Measurements from ENCODE around the gene FADS6. TPM values are rescaled to one million over a fixed set of nuclear protein-coding genes. Genes with fewer than 3 reads are reported as not detected.

The FADS6 gene
- polyA plus RNA-seq, 1 donor (not counting 4 experiments of a cell fraction or from before 2014, with no cell fraction given), result 0.07 TPM

DNA sequence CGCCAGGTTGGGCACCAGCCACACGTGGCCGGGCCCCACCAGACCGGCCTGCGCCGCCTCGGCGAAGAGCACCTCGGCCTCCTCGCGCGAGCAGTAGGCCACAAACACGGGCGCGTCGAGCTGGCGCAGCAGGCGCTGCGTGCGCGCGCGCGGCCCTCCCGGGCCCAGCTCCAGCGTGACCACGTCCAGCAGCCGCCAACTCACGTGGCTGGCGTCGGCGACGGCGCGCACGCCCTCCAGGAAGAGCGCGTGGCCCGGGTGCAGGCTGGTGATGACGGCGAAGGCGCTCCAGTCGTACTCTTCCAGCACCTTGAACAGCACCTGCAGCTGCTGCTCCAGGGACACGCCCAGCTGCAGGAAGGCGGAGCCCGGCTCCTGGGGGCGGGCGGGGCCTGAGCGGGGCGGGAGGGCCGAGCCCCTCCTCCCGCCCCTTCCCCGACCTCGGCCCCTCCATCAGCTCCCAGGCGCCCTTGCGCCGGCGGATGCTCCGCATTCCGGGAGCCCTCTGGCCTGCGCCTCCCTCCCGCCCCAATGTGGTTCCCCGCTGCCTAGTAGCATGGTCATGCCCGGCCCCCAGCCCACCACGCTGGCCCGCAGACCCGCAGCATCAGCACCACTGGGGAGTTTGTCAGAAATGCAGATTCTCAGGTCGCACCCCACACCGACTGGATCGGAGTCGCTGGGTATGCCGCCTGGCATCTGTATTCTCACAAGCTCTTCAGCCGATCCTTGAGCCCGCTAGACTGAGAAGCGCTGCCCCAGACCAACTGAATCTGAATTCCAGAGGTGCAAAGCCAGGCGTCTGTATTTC is 41.0 kb downstream of the FADS6 start:
- TF ChIP-seq, protein P1, sequence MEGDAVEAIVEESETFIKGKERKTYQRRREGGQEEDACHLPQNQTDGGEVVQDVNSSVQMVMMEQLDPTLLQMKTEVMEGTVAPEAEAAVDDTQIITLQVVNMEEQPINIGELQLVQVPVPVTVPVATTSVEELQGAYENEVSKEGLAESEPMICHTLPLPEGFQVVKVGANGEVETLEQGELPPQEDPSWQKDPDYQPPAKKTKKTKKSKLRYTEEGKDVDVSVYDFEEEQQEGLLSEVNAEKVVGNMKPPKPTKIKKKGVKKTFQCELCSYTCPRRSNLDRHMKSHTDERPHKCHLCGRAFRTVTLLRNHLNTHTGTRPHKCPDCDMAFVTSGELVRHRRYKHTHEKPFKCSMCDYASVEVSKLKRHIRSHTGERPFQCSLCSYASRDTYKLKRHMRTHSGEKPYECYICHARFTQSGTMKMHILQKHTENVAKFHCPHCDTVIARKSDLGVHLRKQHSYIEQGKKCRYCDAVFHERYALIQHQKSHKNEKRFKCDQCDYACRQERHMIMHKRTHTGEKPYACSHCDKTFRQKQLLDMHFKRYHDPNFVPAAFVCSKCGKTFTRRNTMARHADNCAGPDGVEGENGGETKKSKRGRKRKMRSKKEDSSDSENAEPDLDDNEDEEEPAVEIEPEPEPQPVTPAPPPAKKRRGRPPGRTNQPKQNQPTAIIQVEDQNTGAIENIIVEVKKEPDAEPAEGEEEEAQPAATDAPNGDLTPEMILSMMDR (optimal IDR thresholded peaks at IDR 0.05 in 1 of 3, IDR thresholded peaks at IDR 0.05 in 1 of 3, conservative IDR thresholded peaks at IDR 0.05 in 1 of 3; ENCODE audit: extremely low read depth in 1 of 3, insufficient read depth in 2 of 3, low read length in 3 of 3), result no peak
- peak; percentile 27 for TF ChIP-seq EZH2 (IDR thresholded peaks at IDR 0.05; ENCODE audit: low read length)
- Histone ChIP-seq H4K20me1 (ENCODE audit: control insufficient read depth, extremely low read depth, insufficient read depth, low read length) (no peaks in the 10 kb centered on the region), H3K36me3 (ENCODE audit: control insufficient read depth in 2 of 2, extremely low read depth in 1 of 2, insufficient read depth in 2 of 2, low read length in 2 of 2) (no peaks in the 10 kb centered on the region), H2AFZ (ENCODE audit: control insufficient read depth, low read length) (no peak overlapping the region), H3K79me2 (ENCODE audit: control insufficient read depth, insufficient read depth, low read length) (no peaks in the 10 kb centered on the region), H3K4me1 (ENCODE audit: control insufficient read depth, extremely low read depth, insufficient read depth, low read length) (no peaks in the 10 kb centered on the region), H3K9me1 (ENCODE audit: control insufficient read depth, extremely low read depth, insufficient read depth, low read length) (no peaks in the 10 kb centered on the region), H3K4me3 (ENCODE audit: control insufficient read depth in 2 of 3, extremely low read depth in 1 of 3, insufficient read depth in 2 of 3, low read depth in 1 of 3, low read length in 3 of 3) (no peak overlapping the region), H3K9ac (ENCODE audit: control insufficient read depth, extremely low read depth, insufficient read depth, low read length) (no peak overlapping the region), H3K27ac (ENCODE audit: control insufficient read depth, insufficient read depth, low read length) (no peak overlapping the region), H3K27me3 (ENCODE audit: control insufficient read depth, extremely low read depth, insufficient read depth, low read length) (peaks cover 63% of the 10 kb centered on the region), H3K4me2 (ENCODE audit: control insufficient read depth, extremely low read depth, insufficient read depth, low read depth, low read length) (peak overlapping the region; percentile 27), H3K9me3 (ENCODE audit: control insufficient read depth, low read depth, low read length) (no peaks in the 10 kb centered on the region)
- no peak for FAIRE-seq
- dilution Hi-C loops (cut with MboI; ENCODE audit: extremely low pct_ligation_motif_present, low sequenced_read_pairs), result no loop called here
- DNase-seq (ENCODE audit: low read depth, low spot score), result peak; percentile 17

DNA sequence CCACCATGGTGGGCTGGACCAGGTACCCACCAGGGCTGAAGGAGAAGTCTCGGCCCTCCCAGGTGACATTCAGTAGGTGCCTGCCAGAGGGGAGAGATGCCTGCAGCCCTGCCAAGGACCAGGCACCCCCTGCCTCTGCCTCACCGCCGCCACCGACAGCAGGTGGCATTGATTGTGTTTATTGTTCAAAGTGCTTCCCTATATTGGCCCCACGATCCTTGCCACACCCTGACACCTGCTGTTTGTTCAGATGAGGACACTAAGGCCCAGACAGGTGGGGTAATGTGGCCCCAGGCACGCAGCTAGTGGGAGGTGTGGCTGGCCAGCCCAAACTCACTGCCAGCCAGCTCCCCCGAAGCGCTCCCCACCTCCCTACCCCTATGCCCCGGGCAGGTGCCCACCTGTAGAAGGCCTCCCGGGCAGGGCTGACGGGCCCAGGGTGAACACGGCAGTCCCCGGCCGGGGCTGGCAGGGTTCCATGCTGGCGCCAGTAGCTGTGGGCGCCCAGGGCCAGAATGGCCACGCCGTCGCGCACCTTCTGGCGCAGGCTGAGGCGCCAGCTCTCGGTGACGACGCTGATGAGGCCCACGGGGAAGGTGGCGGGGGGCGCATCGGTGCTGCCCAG is 41.7 kb downstream of the FADS6 start:
- Histone ChIP-seq H3K79me2 (ENCODE audit: control insufficient read depth, insufficient read depth, low read length) (no peaks in the 10 kb centered on the region), H3K4me3 (ENCODE audit: control insufficient read depth in 2 of 3, extremely low read depth in 1 of 3, insufficient read depth in 2 of 3, low read depth in 1 of 3, low read length in 3 of 3) (no peak overlapping the region), H3K9me1 (ENCODE audit: control insufficient read depth, extremely low read depth, insufficient read depth, low read length) (no peaks in the 10 kb centered on the region), H3K9me3 (ENCODE audit: control insufficient read depth, low read depth, low read length) (no peaks in the 10 kb centered on the region), H3K4me2 (ENCODE audit: control insufficient read depth, extremely low read depth, insufficient read depth, low read depth, low read length) (no peak overlapping the region), H4K20me1 (ENCODE audit: control insufficient read depth, extremely low read depth, insufficient read depth, low read length) (no peaks in the 10 kb centered on the region), H3K36me3 (ENCODE audit: control insufficient read depth in 2 of 2, extremely low read depth in 1 of 2, insufficient read depth in 2 of 2, low read length in 2 of 2) (no peaks in the 10 kb centered on the region), H3K27me3 (ENCODE audit: control insufficient read depth, extremely low read depth, insufficient read depth, low read length) (peaks cover 57% of the 10 kb centered on the region), H3K9ac (ENCODE audit: control insufficient read depth, extremely low read depth, insufficient read depth, low read length) (no peak overlapping the region), H3K27ac (ENCODE audit: control insufficient read depth, insufficient read depth, low read length) (no peak overlapping the region), H2AFZ (ENCODE audit: control insufficient read depth, low read length) (no peak overlapping the region), H3K4me1 (ENCODE audit: control insufficient read depth, extremely low read depth, insufficient read depth, low read length) (no peaks in the 10 kb centered on the region)
- DNase-seq (ENCODE audit: low read depth, low spot score) (no peak), FAIRE-seq (no peak)
- dilution Hi-C loops (cut with MboI; ENCODE audit: extremely low pct_ligation_motif_present, low sequenced_read_pairs), result no loop called here
- no peak for TF ChIP-seq EZH2 (IDR thresholded peaks at IDR 0.05; ENCODE audit: low read length)
- TF ChIP-seq, protein P1 (optimal IDR thresholded peaks at IDR 0.05 in 1 of 3, IDR thresholded peaks at IDR 0.05 in 1 of 3, conservative IDR thresholded peaks at IDR 0.05 in 1 of 3; ENCODE audit: extremely low read depth in 1 of 3, insufficient read depth in 2 of 3, low read length in 3 of 3), result no peak

All from keratinocyte (primary cell).